ENCODE results near the gene STEAP1. TPM values are rescaled to one million over a fixed set of nuclear protein-coding genes. Genes with fewer than 3 reads are reported as not detected.

Gene STEAP1
- polyA plus RNA-seq, 3 donors = not detected

GRCh38 chr7:90165724-90166123 lies 11.5 kb downstream of the STEAP1 start:
- Histone ChIP-seq H3K9me3 (replicated peaks in 1 of 2; ENCODE audit: control insufficient read depth in 1 of 2, insufficient read depth in 1 of 2, low read length in 2 of 2) (no peaks in the 10 kb centered on the region), H2AFZ (ENCODE audit: insufficient read depth, low read depth, low read length, poor library complexity, severe bottlenecking) (no peak overlapping the region), H3K36me3 (replicated peaks in 1 of 2; ENCODE audit: control insufficient read depth in 1 of 2, insufficient read depth in 2 of 2, low read length in 2 of 2) (no peaks in the 10 kb centered on the region), H3K27me3 (ENCODE audit: control insufficient read depth in 2 of 2, insufficient read depth in 2 of 2, low read length in 2 of 2) (no peaks in the 10 kb centered on the region), H3K79me2 (ENCODE audit: insufficient read depth, low read length) (no peaks in the 10 kb centered on the region), H3K4me1 (ENCODE audit: control insufficient read depth in 1 of 2, insufficient read depth in 2 of 2, low read length in 2 of 2) (no peaks in the 10 kb centered on the region), H4K20me1 (ENCODE audit: insufficient read depth, low read length) (no peaks in the 10 kb centered on the region), H3K9ac (ENCODE audit: insufficient read depth, low read length, poor library complexity, severe bottlenecking) (no peak overlapping the region), H3K4me3 (replicated peaks in 1 of 3; ENCODE audit: low read depth in 2 of 3, low read length in 3 of 3) (no peak overlapping the region), H3K4me2 (replicated peaks; ENCODE audit: extremely low read depth, low read length, poor library complexity, severe bottlenecking) (no peak overlapping the region), H3K27ac (ENCODE audit: low read depth in 1 of 2, low read length in 2 of 2) (no peak overlapping the region)
- WGBS (ENCODE audit: insufficient coverage) = 100% methylated on average over 1 of the region's 2 CpGs
- Mint-ChIP-seq H3K36me3 (no peaks in the 10 kb centered on the region), H3K9me3 (peaks cover 0 to 9% (median 5%) of the 10 kb centered on the region in 7 donors), H3K4me3 (no peak overlapping the region), H3K4me1 (no peaks in the 10 kb centered on the region), H3K27ac (no peak overlapping the region), H3K27me3 (ENCODE audit: low read depth in 3 of 3) (peaks cover 0 to 7% (median 2%) of the 10 kb centered on the region in 3 donors)
- intact Hi-C loops (cut with micrococcal nuclease) = no loop called here
- no peak for DNase-seq
- TF ChIP-seq, protein P1, sequence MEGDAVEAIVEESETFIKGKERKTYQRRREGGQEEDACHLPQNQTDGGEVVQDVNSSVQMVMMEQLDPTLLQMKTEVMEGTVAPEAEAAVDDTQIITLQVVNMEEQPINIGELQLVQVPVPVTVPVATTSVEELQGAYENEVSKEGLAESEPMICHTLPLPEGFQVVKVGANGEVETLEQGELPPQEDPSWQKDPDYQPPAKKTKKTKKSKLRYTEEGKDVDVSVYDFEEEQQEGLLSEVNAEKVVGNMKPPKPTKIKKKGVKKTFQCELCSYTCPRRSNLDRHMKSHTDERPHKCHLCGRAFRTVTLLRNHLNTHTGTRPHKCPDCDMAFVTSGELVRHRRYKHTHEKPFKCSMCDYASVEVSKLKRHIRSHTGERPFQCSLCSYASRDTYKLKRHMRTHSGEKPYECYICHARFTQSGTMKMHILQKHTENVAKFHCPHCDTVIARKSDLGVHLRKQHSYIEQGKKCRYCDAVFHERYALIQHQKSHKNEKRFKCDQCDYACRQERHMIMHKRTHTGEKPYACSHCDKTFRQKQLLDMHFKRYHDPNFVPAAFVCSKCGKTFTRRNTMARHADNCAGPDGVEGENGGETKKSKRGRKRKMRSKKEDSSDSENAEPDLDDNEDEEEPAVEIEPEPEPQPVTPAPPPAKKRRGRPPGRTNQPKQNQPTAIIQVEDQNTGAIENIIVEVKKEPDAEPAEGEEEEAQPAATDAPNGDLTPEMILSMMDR (IDR thresholded peaks at IDR 0.05) = no peak

DNA sequence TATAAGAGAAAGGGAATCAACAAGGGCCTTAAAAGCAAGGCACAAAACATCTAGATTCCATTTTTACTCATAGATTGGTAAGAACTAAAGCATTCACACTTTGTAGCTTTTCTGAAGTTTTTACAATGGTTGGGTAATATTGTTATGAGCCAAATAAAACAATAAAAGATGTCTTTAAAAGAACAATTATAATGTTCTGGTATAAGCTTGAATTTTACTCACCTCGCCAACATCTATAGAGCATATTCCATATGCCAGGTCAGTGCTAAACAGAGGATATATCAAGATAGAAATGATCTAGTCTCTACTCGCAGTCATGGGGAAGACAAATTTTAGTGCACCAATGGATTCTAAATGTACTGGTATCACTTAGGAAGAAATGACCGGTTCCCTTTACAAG lies 11.9 kb downstream of the STEAP1 start:
- no peak for DNase-seq
- Histone ChIP-seq H3K4me2 (replicated peaks; ENCODE audit: extremely low read depth, low read length, poor library complexity, severe bottlenecking) (no peak overlapping the region), H4K20me1 (ENCODE audit: insufficient read depth, low read length) (no peaks in the 10 kb centered on the region), H2AFZ (ENCODE audit: insufficient read depth, low read depth, low read length, poor library complexity, severe bottlenecking) (no peak overlapping the region), H3K9me3 (replicated peaks in 1 of 2; ENCODE audit: control insufficient read depth in 1 of 2, insufficient read depth in 1 of 2, low read length in 2 of 2) (no peaks in the 10 kb centered on the region), H3K4me3 (replicated peaks in 1 of 3; ENCODE audit: low read depth in 2 of 3, low read length in 3 of 3) (no peak overlapping the region), H3K36me3 (replicated peaks in 1 of 2; ENCODE audit: control insufficient read depth in 1 of 2, insufficient read depth in 2 of 2, low read length in 2 of 2) (no peaks in the 10 kb centered on the region), H3K9ac (ENCODE audit: insufficient read depth, low read length, poor library complexity, severe bottlenecking) (no peak overlapping the region), H3K79me2 (ENCODE audit: insufficient read depth, low read length) (no peaks in the 10 kb centered on the region), H3K27ac (ENCODE audit: low read depth in 1 of 2, low read length in 2 of 2) (no peak overlapping the region), H3K27me3 (ENCODE audit: control insufficient read depth in 2 of 2, insufficient read depth in 2 of 2, low read length in 2 of 2) (no peaks in the 10 kb centered on the region), H3K4me1 (ENCODE audit: control insufficient read depth in 1 of 2, insufficient read depth in 2 of 2, low read length in 2 of 2) (no peaks in the 10 kb centered on the region)
- Mint-ChIP-seq H3K9me3 (peaks cover 0 to 9% (median 6%) of the 10 kb centered on the region in 7 donors), H3K4me3 (no peak overlapping the region), H3K27me3 (ENCODE audit: low read depth in 3 of 3) (peaks cover 0 to 7% (median 2%) of the 10 kb centered on the region in 3 donors), H3K27ac (no peak overlapping the region), H3K36me3 (no peaks in the 10 kb centered on the region), H3K4me1 (no peaks in the 10 kb centered on the region)
- intact Hi-C loops (cut with micrococcal nuclease) = no loop called here
- TF ChIP-seq, protein P1 (IDR thresholded peaks at IDR 0.05) = no peak
- WGBS (ENCODE audit: insufficient coverage) = 74% methylated on average over 2 of the region's 3 CpGs

All from CD14-positive monocyte (primary cell).